ENCODE measurements around the gene THSD7A.
"Not testable (repeated sequence)": the region's sequence is repeated elsewhere in the genome, so short reads cannot be mapped to it uniquely, and the experiment has no call there.

Gene THSD7A

DNA sequence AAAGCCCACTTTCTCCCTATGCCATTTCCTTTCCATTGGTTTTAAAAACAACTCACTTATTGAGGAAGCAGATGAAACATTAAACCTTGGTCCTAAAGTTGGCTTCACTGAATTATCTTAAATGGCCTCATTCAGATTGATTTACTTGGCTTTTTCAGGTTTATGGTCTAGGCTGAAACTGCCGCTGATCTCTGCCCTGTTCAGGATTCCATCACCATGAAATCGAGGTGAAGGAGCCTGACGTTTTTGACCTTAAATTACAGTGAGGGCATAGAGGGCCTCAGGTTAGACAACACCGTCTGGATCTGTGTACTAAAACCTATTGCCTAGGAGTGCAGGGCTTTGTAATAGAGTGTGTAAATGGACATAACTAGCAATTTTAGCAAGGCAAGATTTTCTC is 383.7 kb downstream of the THSD7A start:
- Mint-ChIP-seq H3K9me3 (no peaks in the 10 kb centered on the region), H3K27me3 (no peaks in the 10 kb centered on the region), H3K27ac (no peak overlapping the region), H3K4me3 (no peak overlapping the region), H3K36me3 (no peaks in the 10 kb centered on the region), H3K4me1 (no peaks in the 10 kb centered on the region)
- DNase-seq (ENCODE audit: low spot score in 2 of 2) (no peak), ATAC-seq (ENCODE audit: low read depth) (no peak)

DNA sequence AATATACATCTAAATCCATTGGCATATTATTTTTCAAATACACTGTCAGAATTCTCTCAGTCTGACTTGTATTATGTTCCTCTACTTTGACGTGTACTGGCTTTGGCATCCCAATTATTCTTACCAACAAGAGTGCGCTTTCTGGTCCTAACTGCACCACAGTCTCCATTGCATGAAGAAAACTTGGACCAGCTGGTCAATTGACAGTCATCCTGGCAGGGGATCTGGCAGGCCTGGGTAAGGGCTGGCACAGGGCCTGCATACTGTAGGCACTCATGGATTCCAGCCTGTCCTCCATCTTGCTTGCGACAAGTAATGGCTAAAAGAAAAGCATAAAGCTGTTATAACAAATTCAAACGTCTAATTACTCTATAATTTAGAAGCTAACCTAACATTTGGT is 384.9 kb downstream of the THSD7A start:
- Mint-ChIP-seq H3K36me3 (no peaks in the 10 kb centered on the region), H3K27me3 (no peaks in the 10 kb centered on the region), H3K27ac (no peak overlapping the region), H3K4me1 (no peaks in the 10 kb centered on the region), H3K4me3 (no peak overlapping the region), H3K9me3 (no peaks in the 10 kb centered on the region)
- ATAC-seq (ENCODE audit: low read depth) (no peak), DNase-seq (ENCODE audit: low spot score in 2 of 2) (no peak)

DNA sequence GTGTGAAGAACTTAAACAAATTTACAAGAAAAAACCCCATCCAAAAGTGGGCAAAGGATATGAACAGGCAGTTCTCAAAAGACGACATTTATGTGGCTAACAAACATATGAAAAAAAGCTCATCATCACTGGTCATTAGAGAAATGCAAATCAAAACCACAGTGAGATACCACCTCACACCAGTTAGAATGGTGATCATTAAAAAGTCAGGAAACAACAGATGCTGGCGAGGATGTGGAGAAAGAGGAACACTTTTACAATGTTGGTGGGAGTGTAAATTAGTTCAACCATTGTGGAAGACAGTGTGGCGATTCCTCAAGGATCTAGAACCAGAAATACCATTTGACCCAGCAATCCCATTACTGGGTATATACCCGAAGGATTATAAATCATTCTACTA is 388.1 kb downstream of the THSD7A start:
- H3K4me1 Mint-ChIP-seq; H3K27me3 Mint-ChIP-seq; ATAC-seq (ENCODE audit: low read depth): not testable (repeated sequence)

DNA sequence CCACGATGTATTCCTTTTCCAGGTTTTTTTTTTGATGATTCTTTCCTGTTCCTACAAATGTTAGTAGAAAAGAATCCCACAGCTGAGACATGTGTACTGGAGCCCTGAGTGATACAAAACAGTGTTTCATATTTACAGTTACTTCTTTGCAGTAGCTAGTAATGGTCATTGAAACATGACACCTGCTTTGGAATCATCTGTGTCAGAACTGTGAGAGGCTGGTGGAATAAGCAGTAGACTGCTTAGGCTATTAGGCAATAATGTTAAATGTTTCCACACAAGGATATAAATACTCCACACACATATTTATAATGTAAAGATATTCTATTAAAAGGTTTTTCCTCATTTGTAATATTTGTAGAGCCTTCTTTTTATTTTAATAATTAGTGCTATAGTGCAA is 394.0 kb downstream of the THSD7A start:
- DNase-seq (ENCODE audit: low spot score in 2 of 2): no peak
- H3K27me3 Mint-ChIP-seq: no peaks in the 10 kb centered on the region
- no peak overlapping the region for H3K27ac Mint-ChIP-seq
- H3K4me1 Mint-ChIP-seq: no peaks in the 10 kb centered on the region
- no peak for ATAC-seq (ENCODE audit: low read depth)
- H3K9me3 Mint-ChIP-seq: peaks cover 3% of the 10 kb centered on the region
- H3K4me3 Mint-ChIP-seq: no peak overlapping the region
- no peaks in the 10 kb centered on the region for H3K36me3 Mint-ChIP-seq

More for the DNA sequence above, 388.1 kb downstream of the THSD7A start:
- H3K9me3 Mint-ChIP-seq; H3K36me3 Mint-ChIP-seq; H3K4me3 Mint-ChIP-seq; DNase-seq (ENCODE audit: low spot score in 2 of 2); H3K27ac Mint-ChIP-seq: not testable (repeated sequence)

DNA sequence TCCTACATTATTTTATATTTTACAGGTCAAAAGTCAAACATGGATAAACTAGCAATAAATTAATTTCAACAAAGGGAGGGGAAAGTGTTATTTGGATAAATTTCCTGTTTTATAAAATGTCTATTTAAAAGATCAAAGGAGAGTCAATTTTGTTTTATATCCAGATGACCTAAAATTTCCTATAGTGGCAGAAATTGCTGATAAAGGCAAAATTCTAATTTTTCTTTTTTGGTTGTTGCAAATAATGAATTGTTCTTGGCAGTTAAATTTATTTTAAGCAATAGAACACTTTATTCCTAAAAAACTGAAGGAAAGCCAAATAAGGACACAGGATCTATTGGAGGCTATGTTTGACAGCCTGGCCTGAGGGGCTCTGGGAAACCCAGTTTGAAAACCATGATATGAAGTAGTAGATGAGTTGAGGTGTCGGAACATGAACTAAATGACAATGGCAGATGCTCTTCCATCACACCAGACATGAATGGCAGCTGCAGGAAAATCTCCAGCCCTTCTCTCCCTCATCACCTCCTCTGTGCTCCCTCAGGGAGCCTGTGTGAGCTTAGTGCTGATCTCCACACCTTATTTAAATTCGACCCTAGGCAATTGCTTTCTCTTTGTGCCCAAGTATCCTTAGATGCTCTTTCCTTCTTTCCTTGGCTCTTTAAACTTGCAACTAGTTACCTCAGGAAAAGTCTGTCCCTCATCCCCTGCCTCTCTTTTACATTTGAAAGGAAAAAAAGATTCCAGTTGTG is 395.0 kb downstream of the THSD7A start:
- DNase-seq (ENCODE audit: low spot score in 2 of 2): no peak
- H3K4me1 Mint-ChIP-seq: no peaks in the 10 kb centered on the region
- no peaks in the 10 kb centered on the region for H3K27me3 Mint-ChIP-seq
- H3K9me3 Mint-ChIP-seq: peaks cover 3% of the 10 kb centered on the region
- H3K4me3 Mint-ChIP-seq: no peak overlapping the region
- H3K27ac Mint-ChIP-seq: no peak overlapping the region
- H3K36me3 Mint-ChIP-seq: no peaks in the 10 kb centered on the region
- no peak for ATAC-seq (ENCODE audit: low read depth)

DNA sequence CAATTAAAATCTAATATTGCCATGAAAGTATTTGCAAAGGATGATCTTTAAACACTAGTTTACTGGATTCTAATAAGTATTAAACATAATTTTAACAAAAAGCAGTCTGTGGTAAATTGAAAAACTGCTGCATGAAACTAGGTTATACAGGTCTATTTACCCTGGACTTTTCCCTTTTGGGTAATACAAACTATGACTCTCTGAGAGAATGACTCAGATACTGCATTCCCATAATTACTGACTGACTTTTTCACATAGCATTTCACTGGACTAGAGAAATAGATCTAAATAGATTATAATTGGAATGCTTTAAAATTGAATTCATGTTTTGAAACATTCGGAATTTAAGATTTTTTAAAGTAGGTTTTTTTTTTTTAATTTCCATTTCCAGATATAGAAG is 395.7 kb downstream of the THSD7A start:
- Mint-ChIP-seq H3K9me3 (peaks cover 3% of the 10 kb centered on the region), H3K36me3 (no peaks in the 10 kb centered on the region), H3K4me1 (no peaks in the 10 kb centered on the region), H3K27ac (no peak overlapping the region), H3K4me3 (no peak overlapping the region), H3K27me3 (no peaks in the 10 kb centered on the region)
- ATAC-seq (ENCODE audit: low read depth): no peak
- no peak for DNase-seq (ENCODE audit: low spot score in 2 of 2)

DNA sequence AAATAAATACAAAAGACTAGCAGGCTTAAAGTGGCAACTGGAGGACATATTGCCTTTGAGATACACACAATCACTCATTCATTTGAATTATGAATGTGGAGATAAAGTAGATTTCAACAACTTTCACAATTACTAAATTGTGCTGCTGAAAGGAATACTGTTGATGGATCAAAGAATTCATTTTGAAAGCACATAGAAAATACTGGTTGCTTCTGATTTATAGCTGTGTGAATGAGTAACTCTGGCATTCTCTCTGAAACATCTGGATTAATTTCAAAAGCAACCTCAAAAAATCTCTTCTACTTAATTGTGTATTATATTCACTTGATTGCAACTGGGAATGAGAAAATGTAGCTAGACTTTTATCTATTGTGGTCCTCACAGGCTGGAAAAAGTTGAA is 397.6 kb downstream of the THSD7A start:
- H3K9me3 Mint-ChIP-seq: peaks cover 2% of the 10 kb centered on the region
- H3K27ac Mint-ChIP-seq: no peak overlapping the region
- ATAC-seq (ENCODE audit: low read depth) (no peak), DNase-seq (ENCODE audit: low spot score in 2 of 2) (no peak)
- H3K4me3 Mint-ChIP-seq: no peak overlapping the region
- no peaks in the 10 kb centered on the region for H3K36me3 Mint-ChIP-seq
- no peaks in the 10 kb centered on the region for H3K27me3 Mint-ChIP-seq
- H3K4me1 Mint-ChIP-seq: no peaks in the 10 kb centered on the region

DNA sequence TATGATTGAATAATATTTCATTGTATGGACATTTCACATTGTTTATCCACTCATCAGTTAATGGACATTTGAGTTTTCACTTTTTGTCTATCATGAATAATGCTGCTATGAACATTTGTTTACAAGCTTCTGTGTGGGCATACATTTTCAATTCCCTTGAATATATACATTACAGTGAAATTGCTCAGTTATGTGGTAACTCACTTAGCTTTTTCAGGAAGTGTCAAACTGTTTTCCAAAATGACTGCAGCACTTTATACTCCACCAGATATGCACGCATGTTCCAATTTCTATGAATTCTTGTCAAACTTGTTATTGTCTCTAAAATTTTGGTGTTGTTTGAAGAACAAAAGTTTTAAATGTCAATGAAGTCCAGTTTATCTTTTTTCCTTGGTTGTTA is 401.2 kb downstream of the THSD7A start:
- Mint-ChIP-seq H3K9me3 (peaks cover 2% of the 10 kb centered on the region), H3K4me1 (no peaks in the 10 kb centered on the region), H3K4me3 (no peak overlapping the region), H3K36me3 (no peaks in the 10 kb centered on the region), H3K27me3 (no peaks in the 10 kb centered on the region), H3K27ac (no peak overlapping the region)
- ATAC-seq (ENCODE audit: low read depth) (no peak), DNase-seq (ENCODE audit: low spot score in 2 of 2) (no peak)

DNA sequence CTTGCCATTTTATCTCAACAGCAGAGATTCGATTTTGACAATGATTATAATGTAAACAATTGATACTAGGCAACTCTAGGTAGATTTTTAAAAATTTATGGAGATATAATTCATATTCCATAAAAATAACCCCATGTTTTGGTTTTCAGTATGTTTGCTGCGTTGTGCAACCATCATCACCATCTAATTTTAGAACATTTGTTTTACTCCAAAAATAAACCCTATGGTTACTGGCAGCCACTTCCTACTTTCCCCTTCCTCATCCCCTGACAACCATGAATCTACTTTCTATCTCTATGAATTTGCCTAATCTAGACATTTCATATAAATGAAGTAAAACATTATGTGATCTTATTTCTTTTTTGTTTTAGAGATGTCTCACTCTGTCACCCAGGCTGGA is 401.9 kb downstream of the THSD7A start:
- DNase-seq (ENCODE audit: low spot score in 2 of 2): no peak
- no peak overlapping the region for H3K4me3 Mint-ChIP-seq
- H3K27ac Mint-ChIP-seq: no peak overlapping the region
- ATAC-seq (ENCODE audit: low read depth): no peak
- no peaks in the 10 kb centered on the region for H3K4me1 Mint-ChIP-seq
- no peaks in the 10 kb centered on the region for H3K27me3 Mint-ChIP-seq
- H3K9me3 Mint-ChIP-seq: no peaks in the 10 kb centered on the region
- H3K36me3 Mint-ChIP-seq: no peaks in the 10 kb centered on the region

DNA sequence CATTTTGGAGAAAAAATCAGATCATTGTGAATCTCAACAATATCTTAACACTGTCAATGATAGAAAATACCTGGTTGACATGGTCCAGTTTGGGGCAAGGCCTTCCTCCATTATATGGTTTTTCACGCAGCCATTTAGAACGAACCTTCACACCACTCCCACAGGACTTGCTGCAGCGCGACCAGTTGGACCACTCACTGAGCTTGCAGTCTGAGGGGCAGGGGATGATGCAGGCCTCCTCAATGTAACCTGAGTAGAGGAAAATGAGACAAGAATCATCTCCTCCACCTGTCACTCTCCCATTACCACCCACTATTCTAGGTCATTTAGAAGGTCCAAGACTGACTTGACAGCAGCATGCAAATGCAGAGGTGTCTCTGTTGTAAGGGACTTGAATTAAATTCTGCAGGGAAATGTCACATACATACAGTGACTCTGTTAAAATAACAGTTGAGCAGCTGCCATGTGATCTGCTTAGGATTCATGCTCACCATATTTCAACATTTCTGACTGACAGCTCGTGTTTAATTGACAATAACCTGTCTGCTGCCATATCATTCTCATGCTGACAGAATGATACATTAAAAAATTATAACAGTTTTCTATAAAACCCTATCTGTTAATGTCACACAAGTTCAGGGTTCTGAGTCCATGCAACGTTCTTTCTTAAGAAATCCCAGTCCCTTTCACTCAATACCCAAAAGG is 403.0 kb downstream of the THSD7A start:
- Mint-ChIP-seq H3K4me3 (no peak overlapping the region), H3K27ac (no peak overlapping the region), H3K27me3 (no peaks in the 10 kb centered on the region), H3K4me1 (no peaks in the 10 kb centered on the region), H3K9me3 (no peaks in the 10 kb centered on the region), H3K36me3 (no peaks in the 10 kb centered on the region)
- no peak for DNase-seq (ENCODE audit: low spot score in 2 of 2)
- ATAC-seq (ENCODE audit: low read depth): no peak

DNA sequence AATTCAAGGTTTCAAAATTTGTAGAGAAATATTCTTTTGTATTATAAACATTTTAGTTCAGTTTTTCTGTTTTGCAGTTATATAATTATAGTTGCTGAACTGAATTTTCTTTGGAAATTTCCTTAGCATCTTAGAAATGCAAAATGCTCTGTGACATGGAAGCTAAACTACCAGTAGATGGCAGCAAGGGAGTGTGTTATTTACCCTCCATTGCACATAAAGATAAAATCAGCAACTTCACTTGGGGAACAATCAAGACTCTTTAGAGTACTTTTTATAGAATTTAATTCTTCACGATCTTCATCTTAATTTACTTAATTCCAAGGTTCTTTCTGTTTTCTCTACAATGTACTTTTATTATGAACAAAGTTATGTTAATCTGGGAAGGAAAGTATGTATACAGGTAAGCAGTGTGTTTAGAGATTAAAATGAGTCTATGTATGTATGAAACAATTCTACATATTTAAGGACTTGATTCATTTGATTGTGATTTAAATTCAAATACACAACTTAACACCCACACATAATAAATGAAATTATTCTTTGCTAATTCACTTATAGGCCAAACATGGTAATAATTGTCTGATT is 404.2 kb downstream of the THSD7A start:
- Mint-ChIP-seq H3K36me3 (no peaks in the 10 kb centered on the region), H3K9me3 (no peaks in the 10 kb centered on the region), H3K4me1 (no peaks in the 10 kb centered on the region), H3K27me3 (no peaks in the 10 kb centered on the region), H3K4me3 (no peak overlapping the region), H3K27ac (no peak overlapping the region)
- no peak for DNase-seq (ENCODE audit: low spot score in 2 of 2)
- ATAC-seq (ENCODE audit: low read depth): no peak

DNA sequence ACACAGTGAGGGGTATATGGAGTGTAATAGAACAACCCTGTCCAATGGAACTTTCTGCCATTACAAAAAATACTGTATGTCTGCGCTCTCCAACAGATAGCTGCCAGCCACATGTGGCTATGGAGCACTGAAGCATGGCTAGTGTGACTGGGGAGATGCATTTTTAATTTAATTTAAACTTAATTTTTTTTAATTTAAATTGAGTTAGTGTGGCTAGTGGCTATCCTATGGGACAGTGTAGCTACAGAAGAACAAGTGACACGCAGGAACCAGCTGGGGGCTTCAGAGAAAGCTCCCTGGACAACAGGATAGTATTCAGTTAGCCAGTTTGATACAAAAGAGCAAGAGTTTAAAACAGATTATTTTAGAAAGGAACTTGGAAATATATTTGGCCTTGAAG is 408.0 kb downstream of the THSD7A start:
- Mint-ChIP-seq H3K36me3 (no peaks in the 10 kb centered on the region), H3K27me3 (no peaks in the 10 kb centered on the region), H3K4me3 (no peak overlapping the region), H3K27ac (no peak overlapping the region), H3K9me3 (peaks cover 8% of the 10 kb centered on the region), H3K4me1 (no peaks in the 10 kb centered on the region)
- DNase-seq (ENCODE audit: low spot score in 2 of 2) (no peak), ATAC-seq (ENCODE audit: low read depth) (no peak)

DNA sequence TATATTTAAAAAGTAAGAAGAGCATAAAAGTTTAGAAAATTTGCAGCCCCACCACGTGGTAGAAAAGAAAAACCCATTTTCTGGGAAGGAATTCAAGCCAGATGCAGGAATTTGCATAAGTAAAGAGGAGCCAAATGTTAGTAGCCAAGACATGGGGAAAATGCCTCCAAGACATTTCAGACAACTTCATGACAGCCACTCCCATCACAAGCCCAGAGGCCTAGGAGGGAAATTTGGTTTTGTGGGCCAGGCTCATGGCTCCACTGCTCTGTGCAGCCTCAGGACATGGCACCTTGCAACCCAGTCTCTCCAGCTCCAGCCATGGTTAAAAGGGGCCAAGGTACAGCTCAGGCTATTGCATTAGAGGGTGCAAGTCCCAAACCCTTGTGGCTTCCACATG is 411.9 kb downstream of the THSD7A start:
- Mint-ChIP-seq H3K9me3 (peaks cover 8% of the 10 kb centered on the region), H3K27me3 (no peaks in the 10 kb centered on the region), H3K4me3 (no peak overlapping the region), H3K36me3 (no peaks in the 10 kb centered on the region), H3K27ac (no peak overlapping the region), H3K4me1 (no peaks in the 10 kb centered on the region)
- no peak for DNase-seq (ENCODE audit: low spot score in 2 of 2)
- no peak for ATAC-seq (ENCODE audit: low read depth)

DNA sequence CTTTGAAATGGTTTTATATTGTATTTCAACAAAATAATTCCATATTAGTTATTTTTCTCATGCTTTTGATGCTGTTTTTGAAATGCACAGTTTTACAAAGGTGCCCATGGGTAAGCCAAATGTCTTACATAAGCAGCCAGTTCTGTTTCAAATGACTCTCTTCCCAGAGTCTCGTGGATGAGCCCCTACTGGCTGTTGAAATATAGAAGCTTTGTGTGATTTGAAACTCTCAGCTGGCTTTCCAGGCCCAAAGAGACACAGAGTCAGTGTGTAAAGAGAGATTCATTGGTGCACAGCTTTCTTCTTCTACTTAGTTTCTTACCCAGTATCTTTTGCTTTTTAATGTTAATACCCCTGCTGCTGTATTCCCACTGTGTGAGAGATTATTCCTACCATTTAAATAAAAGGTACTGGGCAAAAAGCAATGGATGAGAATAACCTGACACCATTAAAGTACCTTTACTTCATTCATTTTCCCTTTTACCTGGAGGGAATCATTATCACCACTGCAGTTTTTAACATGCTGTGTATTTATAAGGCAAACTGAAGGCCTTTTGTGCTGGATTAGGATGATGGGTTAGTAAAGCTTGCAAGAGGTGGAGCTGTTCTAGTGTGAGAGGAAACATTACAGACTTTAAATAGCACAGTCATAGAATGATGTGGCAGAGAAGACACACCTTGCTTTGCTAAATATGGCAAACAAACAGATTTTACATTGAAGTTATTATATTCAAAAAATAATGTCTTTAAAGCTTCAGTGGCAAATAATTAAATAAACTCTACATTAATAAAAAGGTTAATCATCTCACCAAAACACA is 415.1 kb downstream of the THSD7A start:
- ATAC-seq (ENCODE audit: low read depth) (no peak), DNase-seq (ENCODE audit: low spot score in 2 of 2) (no peak)
- H3K4me1 Mint-ChIP-seq: no peaks in the 10 kb centered on the region
- no peaks in the 10 kb centered on the region for H3K27me3 Mint-ChIP-seq
- no peak overlapping the region for H3K27ac Mint-ChIP-seq
- no peaks in the 10 kb centered on the region for H3K36me3 Mint-ChIP-seq
- peaks cover 11% of the 10 kb centered on the region for H3K9me3 Mint-ChIP-seq
- no peak overlapping the region for H3K4me3 Mint-ChIP-seq
